ENCODE results near the gene WNT6. TPM values are rescaled to one million over a fixed set of nuclear protein-coding genes. Genes with fewer than 3 reads are reported as not detected.

Gene WNT6
- total and polyA plus RNA-seq, 2 of the 8 experiments (the other 6 are each of a cell fraction or from before 2014, with no cell fraction given) = not detected

- TF ChIP-seq CHD7 (IDR thresholded peaks at IDR 0.05; ENCODE audit: insufficient replicate concordance, low read length) (no peak), FOSL1 (IDR thresholded peaks at IDR 0.05; ENCODE audit: insufficient read depth, low read depth, low read length) (no peak), RNF2 (IDR thresholded peaks at IDR 0.05; ENCODE audit: borderline replicate concordance, low read depth, low read length, missing control alignments, poor library complexity, severe bottlenecking) (no peak), BRCA1 (IDR thresholded peaks at IDR 0.05; ENCODE audit: low read depth, low read length) (no peak), SP2 (IDR thresholded peaks at IDR 0.05; ENCODE audit: low read length) (no peak)
Measured at GRCh38 chr2:218887079-218887478, 27.5 kb downstream of the WNT6 start (continued).
